OCI-LY1 (cell line): Measurements from ENCODE around the gene C16orf74.

Experiments
- EZH2 ChIP-seq: fragments of 200-600 bp; sonication (generic), shearing (Covaris generic); IDR thresholded peaks from 2 replicates; pipeline ENCODE4 v1.8.0; 2017; ENCODE audit warnings: borderline replicate concordance, mixed run types, mild to moderate bottlenecking, antibody characterized with exemption, low read length, moderate library complexity, mixed read lengths
- TF ChIP-seq, protein P1 (sequence below): fragments of 200-600 bp; sonication (generic), shearing (Covaris generic); IDR thresholded peaks from 2 replicates; pipeline ENCODE4 v1.5.1; 2017; ENCODE audit warnings: mild to moderate bottlenecking, antibody characterized with exemption, low read length, moderate library complexity, mixed read lengths

DNA sequence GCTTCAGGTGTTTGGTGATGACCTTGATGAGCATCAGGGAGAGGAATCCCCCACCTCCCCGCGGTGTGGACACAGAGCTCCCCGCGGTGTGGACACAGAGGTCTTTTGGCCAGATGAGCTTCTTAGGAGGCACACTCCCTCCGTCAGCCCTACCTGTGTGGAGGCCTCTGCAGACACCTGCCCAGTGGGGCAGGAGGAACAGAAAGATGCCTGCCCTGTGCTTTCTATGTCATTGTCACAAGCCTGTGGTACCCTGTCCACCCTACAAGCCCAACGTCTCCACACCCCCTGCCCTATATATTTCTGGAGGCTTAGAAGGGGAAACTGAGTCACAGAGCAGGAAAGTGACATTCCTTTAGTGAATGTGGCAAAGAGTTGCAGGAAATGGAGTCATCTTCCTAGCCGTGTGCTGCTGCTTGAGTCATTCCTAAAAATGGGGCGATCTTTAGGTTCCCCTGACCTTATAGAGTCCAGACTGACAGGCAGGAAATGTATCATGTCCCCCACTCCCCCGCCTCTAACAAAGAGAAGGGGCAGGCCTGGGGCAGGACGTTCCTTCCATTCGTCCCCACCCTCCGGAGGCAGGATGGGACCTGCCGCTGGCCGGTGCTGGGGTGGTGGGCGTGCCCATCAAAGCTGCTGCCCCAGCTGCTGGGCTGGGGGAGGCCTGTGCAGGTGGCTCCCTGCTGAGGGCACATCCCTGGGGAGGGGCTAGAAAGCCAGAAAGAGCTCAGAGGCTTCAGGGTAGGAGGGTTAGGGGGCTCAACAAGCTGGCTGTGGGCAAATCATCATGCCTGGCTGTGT is 1.0 kb upstream of the C16orf74 start:
- TF ChIP-seq, protein P1, sequence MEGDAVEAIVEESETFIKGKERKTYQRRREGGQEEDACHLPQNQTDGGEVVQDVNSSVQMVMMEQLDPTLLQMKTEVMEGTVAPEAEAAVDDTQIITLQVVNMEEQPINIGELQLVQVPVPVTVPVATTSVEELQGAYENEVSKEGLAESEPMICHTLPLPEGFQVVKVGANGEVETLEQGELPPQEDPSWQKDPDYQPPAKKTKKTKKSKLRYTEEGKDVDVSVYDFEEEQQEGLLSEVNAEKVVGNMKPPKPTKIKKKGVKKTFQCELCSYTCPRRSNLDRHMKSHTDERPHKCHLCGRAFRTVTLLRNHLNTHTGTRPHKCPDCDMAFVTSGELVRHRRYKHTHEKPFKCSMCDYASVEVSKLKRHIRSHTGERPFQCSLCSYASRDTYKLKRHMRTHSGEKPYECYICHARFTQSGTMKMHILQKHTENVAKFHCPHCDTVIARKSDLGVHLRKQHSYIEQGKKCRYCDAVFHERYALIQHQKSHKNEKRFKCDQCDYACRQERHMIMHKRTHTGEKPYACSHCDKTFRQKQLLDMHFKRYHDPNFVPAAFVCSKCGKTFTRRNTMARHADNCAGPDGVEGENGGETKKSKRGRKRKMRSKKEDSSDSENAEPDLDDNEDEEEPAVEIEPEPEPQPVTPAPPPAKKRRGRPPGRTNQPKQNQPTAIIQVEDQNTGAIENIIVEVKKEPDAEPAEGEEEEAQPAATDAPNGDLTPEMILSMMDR: no peak
- no peak for TF ChIP-seq EZH2
